Prostate gland (tissue), 2 donors: Measurements from ENCODE around the gene KLHL40.

Experiments
- CTCF ChIP-seq, 4 experiments: fragments of 200-600 bp in 2 of 4; fragments of 450-650 bp in 2 of 4; sonication (generic) in 2 of 4; IDR thresholded peaks; 1 replicate in 3 of 4; 2 replicates in 1 of 4; pipeline ENCODE4 v1.5.1; 2016 to 2019; ENCODE audit warnings: antibody characterized with exemption in 4 of 4, mild to moderate bottlenecking in 2 of 4, moderate library complexity in 2 of 4
- POLR2A ChIP-seq: fragments of 450-650 bp; IDR thresholded peaks from one replicate; pipeline ENCODE4 v1.6.1; 2016; ENCODE audit warnings: antibody characterized with exemption, mild to moderate bottlenecking
- POLR2AphosphoS5 ChIP-seq: sonication (generic); formaldehyde crosslinking; IDR thresholded peaks from one replicate; pipeline ENCODE4 v1.6.1; 2017; ENCODE audit warnings: antibody characterized with exemption

DNA sequence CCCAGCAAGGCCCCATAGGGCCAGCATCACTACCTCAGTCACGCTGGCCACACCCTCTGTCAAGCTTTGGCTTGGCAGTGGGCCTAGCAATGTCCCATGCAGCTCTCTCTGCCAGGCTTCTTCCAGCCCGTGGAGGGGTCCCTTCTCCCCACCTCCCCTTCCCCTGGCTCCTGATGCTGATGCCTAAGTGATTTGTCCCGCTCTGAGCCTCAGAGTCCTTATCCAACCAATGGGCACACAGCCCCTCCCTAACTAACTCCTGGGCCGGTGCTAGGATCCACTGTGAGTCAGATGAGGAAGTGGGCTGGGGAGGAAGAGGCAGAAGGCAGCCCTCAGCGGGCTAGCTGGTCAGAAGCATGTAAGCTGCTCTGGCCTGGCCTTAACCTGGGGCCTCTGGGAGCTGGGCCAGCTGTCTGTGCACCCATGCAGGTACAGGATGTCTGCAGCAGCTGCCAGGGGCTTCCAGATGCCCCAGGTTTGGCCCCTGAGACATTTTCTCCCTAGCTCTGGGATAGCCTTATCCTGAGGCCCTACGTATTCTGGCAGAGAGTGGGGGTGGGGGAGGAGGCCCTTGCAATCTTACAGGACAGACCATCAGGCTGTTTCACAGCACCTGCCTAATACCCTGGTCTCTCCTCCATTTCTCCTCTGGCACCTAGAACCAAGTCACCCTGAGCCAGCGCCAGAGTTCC, 32.6 kb upstream of the KLHL40 start:
- TF ChIP-seq POLR2AphosphoS5 (peak; percentile 17), POLR2A (peak; percentile 86), CTCF (IDR thresholded peaks at IDR 0.05) (no peak)
